Suprapubic skin (tissue), 4 donors: Measurements from ENCODE around the gene AP3D1. TPM values are rescaled to one million over a fixed set of nuclear protein-coding genes. Genes with fewer than 3 reads are reported as not detected.

ENCODE experiments used
- DNase-seq, 2 donors: peaks; one replicate each; pipeline ENCODE4 v3.0.0-alpha.2; 2019; ENCODE audit warnings: low spot score in 2 of 2
- H3K27ac ChIP-seq: fragments of 200-600 bp; sonication (generic); one replicate; pipeline ENCODE4 v1.5.1; 2019
- H3K27me3 ChIP-seq: fragments of 200-600 bp; sonication (generic); one replicate; pipeline ENCODE4 v1.5.1; 2019
- H3K36me3 ChIP-seq: fragments of 200-600 bp; sonication (generic); one replicate; pipeline ENCODE4 v1.5.1; 2019
- H3K4me1 ChIP-seq: fragments of 200-600 bp; sonication (generic); one replicate; pipeline ENCODE4 v1.5.1; 2019
- H3K4me3 ChIP-seq: fragments of 200-600 bp; sonication (generic); one replicate; pipeline ENCODE4 v1.5.1; 2019; ENCODE audit warnings: mild to moderate bottlenecking
- H3K9me3 ChIP-seq: fragments of 200-600 bp; sonication (generic); one replicate; pipeline ENCODE4 v1.5.1; 2019
- EP300 ChIP-seq: sonication (generic); formaldehyde crosslinking; IDR thresholded peaks from one replicate; pipeline ENCODE4 v1.6.1; 2017; ENCODE audit warnings: antibody characterized with exemption
- POLR2A ChIP-seq, 2 donors: fragments of 450-650 bp; IDR thresholded peaks; one replicate each; pipeline ENCODE4 v1.6.1; 2017; ENCODE audit warnings: antibody characterized with exemption in 2 of 2, mild to moderate bottlenecking in 2 of 2, moderate library complexity in 2 of 2
- POLR2AphosphoS5 ChIP-seq, 3 donors: sonication (generic); formaldehyde crosslinking; IDR thresholded peaks; one replicate each; pipeline ENCODE4 v1.6.1; 2017; ENCODE audit warnings: antibody characterized with exemption in 3 of 3
- WGBS: methylation state at CpG from one replicate; pipeline ENCODE4 v1.1.5; 2018; 5-methylcytosine and 5-hydroxymethylcytosine counted together
- total RNA-seq, 4 donors: library from RNA; depleted of rRNA; stranded (reverse); fragments of >200 nt; gene quantifications; one replicate each; pipeline ENCODE4 v1.1.0, GENCODE V29; 2016
- TF ChIP-seq, protein P1 (sequence below), 2 donors: fragments of 200-600 bp in 1 of 2; fragments of 450-650 bp in 1 of 2; sonication (generic) in 1 of 2; IDR thresholded peaks; one replicate each; pipeline ENCODE4 v1.5.1; 2016 to 2019; ENCODE audit warnings: antibody characterized with exemption in 2 of 2, mild to moderate bottlenecking in 1 of 2, moderate library complexity in 1 of 2

AP3D1 gene
- total RNA-seq, 4 donors from 2014 or later: 65.4 to 99.4 (median 85.4) TPM

DNA sequence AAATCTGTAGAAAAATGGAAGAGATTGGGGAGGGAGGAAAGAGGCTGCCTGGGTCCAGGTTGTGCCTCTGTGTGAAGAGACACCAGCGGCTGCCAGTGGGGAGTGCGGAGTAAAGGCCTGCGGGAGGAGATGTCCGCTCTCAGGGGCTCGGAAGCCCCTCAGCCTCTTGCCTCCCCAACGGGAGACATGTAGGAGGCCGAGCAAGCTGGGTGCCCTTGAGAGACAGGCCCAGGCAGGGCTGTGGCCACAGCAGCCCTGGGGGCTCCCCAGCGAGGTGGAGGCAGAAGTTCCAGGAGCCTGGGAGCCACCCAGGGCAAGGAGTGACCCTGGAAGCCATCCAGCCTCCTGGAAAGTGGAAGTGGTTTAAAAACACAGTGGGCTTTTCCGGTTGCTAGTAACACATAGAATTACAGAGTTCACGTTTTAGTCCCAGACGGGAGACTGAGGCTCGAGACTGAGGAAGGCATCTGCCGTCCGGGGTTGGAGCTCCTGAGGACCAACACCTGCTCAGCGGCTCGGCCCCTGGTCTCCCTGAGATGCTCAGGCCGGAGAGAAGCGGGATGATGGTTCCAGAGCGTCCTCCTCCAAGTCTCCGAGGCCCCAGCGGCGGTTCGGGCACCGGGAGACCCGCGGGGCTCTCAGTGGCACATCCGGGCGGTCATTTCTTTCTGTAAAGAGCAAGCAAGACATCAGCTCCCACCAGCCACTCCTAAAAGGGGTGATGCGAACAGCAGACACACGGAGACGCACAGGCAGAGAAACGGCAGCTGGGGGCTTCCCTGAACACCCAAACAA, 78.4 kb downstream of the AP3D1 start:
- Histone ChIP-seq H3K36me3 (peaks cover 60% of the 10 kb centered on the region), H3K27ac (no peak overlapping the region)
- TF ChIP-seq POLR2A (IDR thresholded peaks at IDR 0.05): no peak
- TF ChIP-seq, protein P1, sequence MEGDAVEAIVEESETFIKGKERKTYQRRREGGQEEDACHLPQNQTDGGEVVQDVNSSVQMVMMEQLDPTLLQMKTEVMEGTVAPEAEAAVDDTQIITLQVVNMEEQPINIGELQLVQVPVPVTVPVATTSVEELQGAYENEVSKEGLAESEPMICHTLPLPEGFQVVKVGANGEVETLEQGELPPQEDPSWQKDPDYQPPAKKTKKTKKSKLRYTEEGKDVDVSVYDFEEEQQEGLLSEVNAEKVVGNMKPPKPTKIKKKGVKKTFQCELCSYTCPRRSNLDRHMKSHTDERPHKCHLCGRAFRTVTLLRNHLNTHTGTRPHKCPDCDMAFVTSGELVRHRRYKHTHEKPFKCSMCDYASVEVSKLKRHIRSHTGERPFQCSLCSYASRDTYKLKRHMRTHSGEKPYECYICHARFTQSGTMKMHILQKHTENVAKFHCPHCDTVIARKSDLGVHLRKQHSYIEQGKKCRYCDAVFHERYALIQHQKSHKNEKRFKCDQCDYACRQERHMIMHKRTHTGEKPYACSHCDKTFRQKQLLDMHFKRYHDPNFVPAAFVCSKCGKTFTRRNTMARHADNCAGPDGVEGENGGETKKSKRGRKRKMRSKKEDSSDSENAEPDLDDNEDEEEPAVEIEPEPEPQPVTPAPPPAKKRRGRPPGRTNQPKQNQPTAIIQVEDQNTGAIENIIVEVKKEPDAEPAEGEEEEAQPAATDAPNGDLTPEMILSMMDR (IDR thresholded peaks at IDR 0.05): no peak
- TF ChIP-seq EP300: no peak
- TF ChIP-seq POLR2AphosphoS5 (IDR thresholded peaks at IDR 0.05): no peak

DNA sequence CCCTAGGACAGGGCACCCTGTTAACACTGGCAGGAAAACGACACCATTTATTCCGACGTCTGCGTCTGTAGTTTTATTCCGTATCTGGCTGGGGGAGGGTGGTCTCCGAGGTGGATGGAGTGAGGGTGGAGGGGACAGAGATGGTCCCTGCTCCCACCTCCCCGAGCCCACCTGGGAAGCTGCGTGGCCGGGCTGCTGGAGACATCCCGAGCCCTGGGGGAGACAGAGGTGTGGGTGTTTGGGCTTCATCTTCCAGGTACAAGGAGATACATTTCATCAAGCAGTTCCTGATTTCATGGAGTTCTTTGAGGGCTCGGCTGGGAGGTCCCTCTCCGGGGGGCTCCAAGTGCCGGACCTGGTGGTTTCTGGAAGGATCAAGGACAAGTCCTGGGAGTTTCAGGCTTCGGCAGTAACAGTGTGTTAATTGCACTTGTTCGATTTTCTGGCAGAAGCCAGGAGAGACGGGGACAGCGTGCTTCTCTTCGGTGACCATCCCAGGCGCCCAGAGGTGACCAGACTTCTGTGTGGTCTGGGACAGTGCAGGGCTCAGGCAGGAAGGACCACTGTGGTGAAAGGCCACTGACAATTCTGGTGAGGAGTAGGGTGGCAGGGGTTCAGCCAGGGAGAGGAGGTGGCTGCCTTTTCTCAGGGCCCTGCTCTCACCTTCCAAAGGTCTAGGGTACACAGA, 80.2 kb downstream of the AP3D1 start:
- Histone ChIP-seq H3K36me3 (peaks cover 41% of the 10 kb centered on the region), H3K27me3 (no peaks in the 10 kb centered on the region), H3K4me1 (peaks cover 12% of the 10 kb centered on the region), H3K27ac (no peak overlapping the region), H3K4me3 (no peak overlapping the region), H3K9me3 (no peaks in the 10 kb centered on the region)
- TF ChIP-seq POLR2AphosphoS5 (IDR thresholded peaks at IDR 0.05) (no peak), POLR2A (IDR thresholded peaks at IDR 0.05) (no peak), EP300 (no peak)
- TF ChIP-seq, protein P1 (IDR thresholded peaks at IDR 0.05): no peak
- DNase-seq: no peak
- 86% methylated on average over 9 of the region's 19 CpGs for WGBS

More for the DNA sequence above, 78.4 kb downstream of the AP3D1 start:
- no peaks in the 10 kb centered on the region for H3K27me3 ChIP-seq
- DNase-seq: no peak
- peaks cover 12% of the 10 kb centered on the region for H3K4me1 ChIP-seq
- no peak overlapping the region for H3K4me3 ChIP-seq
- H3K9me3 ChIP-seq: no peaks in the 10 kb centered on the region
- 90% methylated on average over 26 of the region's 32 CpGs for WGBS

DNA sequence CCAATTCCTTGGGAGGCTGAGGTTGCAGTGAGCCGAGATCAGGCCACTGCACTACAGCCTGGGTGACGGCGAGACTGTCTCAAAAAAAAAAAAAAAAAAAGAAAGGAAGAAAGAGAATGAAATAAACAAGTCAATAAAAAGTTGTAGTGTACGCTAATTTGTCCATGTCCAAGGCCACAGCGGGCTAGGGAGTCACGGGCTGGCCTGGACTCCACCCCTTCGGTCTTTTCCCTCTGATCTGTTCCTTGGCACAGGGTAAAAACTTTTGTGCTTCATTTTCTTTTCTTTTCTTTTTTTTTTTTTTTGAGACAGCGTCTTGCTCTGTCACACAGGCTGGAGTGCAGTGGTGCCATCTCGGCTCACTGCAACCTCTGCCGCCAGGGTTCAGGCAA, 80.9 kb downstream of the AP3D1 start:
- H3K9me3 ChIP-seq: no peaks in the 10 kb centered on the region
- peaks cover 35% of the 10 kb centered on the region for H3K36me3 ChIP-seq
- H3K4me1 ChIP-seq: peaks cover 12% of the 10 kb centered on the region
- DNase-seq: no peak
- TF ChIP-seq POLR2A (IDR thresholded peaks at IDR 0.05) (no peak), EP300 (no peak), POLR2AphosphoS5 (IDR thresholded peaks at IDR 0.05) (no peak)
- TF ChIP-seq, protein P1 (IDR thresholded peaks at IDR 0.05): no peak
- no peak overlapping the region for H3K27ac ChIP-seq
- no peaks in the 10 kb centered on the region for H3K27me3 ChIP-seq
- H3K4me3 ChIP-seq: no peak overlapping the region
- 59% methylated on average over 10 of the region's 10 CpGs for WGBS

DNA sequence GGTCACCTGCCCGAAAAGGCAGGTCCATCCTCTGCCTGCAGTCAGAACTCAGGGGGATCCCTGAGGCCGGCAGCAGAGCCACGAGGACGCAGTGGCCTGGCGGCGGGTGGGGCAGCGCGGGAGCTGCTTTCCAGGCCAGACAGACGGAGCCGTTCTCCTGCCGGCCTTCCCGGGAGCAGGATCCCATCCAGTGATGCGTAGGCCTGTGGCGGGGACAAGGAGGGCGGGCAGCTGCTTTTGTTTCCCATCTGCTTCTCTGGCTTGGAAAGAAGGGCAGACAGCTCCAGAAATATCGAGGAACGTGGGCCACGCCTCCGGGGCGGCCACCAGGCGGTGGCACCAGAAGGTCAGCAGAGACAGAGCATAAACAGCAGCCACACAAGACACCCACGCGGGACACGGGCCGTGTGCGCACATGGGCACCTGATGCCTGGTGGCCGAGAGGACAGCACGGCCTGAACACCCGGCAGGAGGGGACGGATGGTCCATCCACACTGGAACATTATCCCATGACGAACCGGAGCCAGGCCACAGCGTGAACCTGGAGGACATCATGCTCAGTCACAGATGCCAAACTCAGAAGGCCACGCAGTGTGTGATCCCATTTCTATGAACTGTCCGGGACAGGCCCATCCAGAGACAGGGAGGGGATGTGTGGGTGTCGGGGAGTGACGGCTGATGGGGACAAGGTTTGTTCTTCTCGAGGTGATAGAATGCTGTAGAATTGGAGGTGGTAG, 86.4 kb downstream of the AP3D1 start:
- 60% methylated on average over 30 of the region's 38 CpGs for WGBS
- Histone ChIP-seq H3K27me3 (no peaks in the 10 kb centered on the region), H3K9me3 (no peaks in the 10 kb centered on the region), H3K4me1 (peaks cover 41% of the 10 kb centered on the region), H3K27ac (peak overlapping the region; percentile 79), H3K36me3 (no peaks in the 10 kb centered on the region), H3K4me3 (no peak overlapping the region)
- peak in 1 of 2 donors; percentile 75 for DNase-seq
- peak in 2 of 3 donors; percentile 36 to 71 for TF ChIP-seq POLR2AphosphoS5 (IDR thresholded peaks at IDR 0.05)
- TF ChIP-seq POLR2A (IDR thresholded peaks at IDR 0.05): peak in 1 of 2 donors; percentile 23
- peak; percentile 70 for TF ChIP-seq EP300
- TF ChIP-seq, protein P1 (IDR thresholded peaks at IDR 0.05): no peak
